SK-N-SH (cell line): Measurements from ENCODE around the gene PTPRD. TPM values are rescaled to one million over a fixed set of nuclear protein-coding genes. Genes with fewer than 3 reads are reported as not detected.

Experiments
- CTCF ChIA-PET: fragments of 300-600, 350-600 bp; formaldehyde crosslinking; extraction: SDS; loops from one replicate; lab custom pipeline; 2021; lab: Yijun Ruan, JAX
- POLR2A ChIA-PET: fragments of 350-600 bp; sonication (Branson Sonifier 250); formaldehyde crosslinking; extraction: SDS; loops from one replicate; lab custom pipeline; 2020; ENCODE audit warnings: antibody characterized with exemption, inconsistent platforms; lab: Yijun Ruan, JAX
- DNase-seq: peaks from one replicate; pipeline ENCODE4 v3.0.0; 2012
- H2AFZ ChIP-seq: fragments of 200-600 bp; sonication (generic); 2 replicates; pipeline ENCODE4 v1.8.1; 2016; ENCODE audit warnings: antibody characterized with exemption, mild to moderate bottlenecking, low read depth
- H3F3A ChIP-seq: fragments of 200-600 bp; sonication (generic); replicated peaks from 2 replicates; pipeline ENCODE3; 2016; ENCODE audit warnings: antibody characterized with exemption, mild to moderate bottlenecking; ENCODE audit not compliant: insufficient read depth
- H3K27ac ChIP-seq, 2 experiments: fragments of 200-500 bp in 1 of 2; fragments of 200-600 bp in 1 of 2; sonication (Bioruptor generic) in 1 of 2; sonication (generic), shearing (Covaris generic) in 1 of 2; 2 replicates each; pipeline versions ENCODE4 v1.5.1 to v1.6.1; 2014 to 2016; ENCODE audit warnings: low read depth in 2 of 2, inconsistent platforms in 1 of 2, low read length in 1 of 2, mild to moderate bottlenecking in 1 of 2, mixed read lengths in 1 of 2
- H3K27me3 ChIP-seq: fragments of 200-600 bp; sonication (generic), shearing (Covaris generic); 2 replicates; pipeline ENCODE4 v1.6.1; 2016; ENCODE audit warnings: mixed run types; ENCODE audit not compliant: insufficient read depth
- H3K36me3 ChIP-seq, 2 experiments: fragments of 200-500 bp in 1 of 2; fragments of 200-600 bp in 1 of 2; sonication (Bioruptor generic) in 1 of 2; sonication (generic) in 1 of 2; replicated peaks in 1 of 2; 2 replicates each; pipeline versions ENCODE3 to v1.5.1; 2014 to 2016; ENCODE audit warnings: low read length in 1 of 2, mild to moderate bottlenecking in 1 of 2; ENCODE audit not compliant: insufficient read depth in 2 of 2, control insufficient read depth in 1 of 2
- H3K4me1 ChIP-seq, 2 experiments: fragments of 200-500 bp in 1 of 2; fragments of 200-600 bp in 1 of 2; sonication (Bioruptor generic) in 1 of 2; sonication (generic), shearing (Covaris generic) in 1 of 2; 2 replicates each; pipeline versions ENCODE4 v1.5.1 to v1.6.1; 2014 to 2016; ENCODE audit warnings: low read depth in 1 of 2, low read length in 1 of 2, mixed run types in 1 of 2; ENCODE audit not compliant: insufficient read depth in 2 of 2, control insufficient read depth in 1 of 2
- H3K4me2 ChIP-seq: fragments of 200-600 bp; sonication (generic), shearing (Covaris generic); 2 replicates; pipeline ENCODE4 v1.6.1; 2017; ENCODE audit warnings: mixed run types
- H3K4me3 ChIP-seq, 2 experiments: fragments of 200-500 bp in 1 of 2; fragments of 200-600 bp in 1 of 2; sonication (Bioruptor generic) in 1 of 2; sonication (generic), shearing (Covaris generic) in 1 of 2; 2 replicates each; pipeline versions ENCODE4 v1.5.1 to v1.8.1; 2014 to 2016; ENCODE audit warnings: low read depth in 2 of 2, inconsistent platforms in 1 of 2, low read length in 1 of 2, mild to moderate bottlenecking in 1 of 2, mixed read lengths in 1 of 2, moderate library complexity in 1 of 2
- H3K79me2 ChIP-seq: fragments of 200-600 bp; sonication (generic); 2 replicates; pipeline ENCODE4 v1.8.1; 2017; ENCODE audit warnings: mild to moderate bottlenecking; ENCODE audit not compliant: insufficient read depth
- H3K9ac ChIP-seq: fragments of 200-600 bp; sonication (generic); 2 replicates; pipeline ENCODE4 v1.6.1; 2017; ENCODE audit warnings: mixed run types
- H3K9me2 ChIP-seq: fragments of 200-600 bp; sonication (generic); 2 replicates; pipeline ENCODE4 v1.6.1; 2017; ENCODE audit warnings: mixed run types
- H3K9me3 ChIP-seq: fragments of 200-600 bp; sonication (generic); 2 replicates; pipeline ENCODE4 v1.6.1; 2017; ENCODE audit warnings: mixed run types, mild to moderate bottlenecking, moderate library complexity
- H4K20me1 ChIP-seq: fragments of 200-600 bp; sonication (generic); 2 replicates; pipeline ENCODE4 v1.6.1; 2017; ENCODE audit warnings: mild to moderate bottlenecking, mixed run types; ENCODE audit not compliant: insufficient read depth
- ELF1 ChIP-seq: IDR thresholded peaks from 2 replicates; pipeline ENCODE4 v1.4.0; 2012
- EP300 ChIP-seq, 2 experiments: IDR thresholded peaks; 2 replicates each; pipeline versions ENCODE4 v1.4.0 to v1.6.1; 2012; ENCODE audit warnings: borderline replicate concordance in 1 of 2, low read depth in 1 of 2, low read length in 1 of 2
- FOXM1 ChIP-seq: IDR thresholded peaks from 2 replicates; pipeline ENCODE4 v1.4.0; 2012; ENCODE audit warnings: low read depth, mild to moderate bottlenecking
- GABPA ChIP-seq: IDR thresholded peaks from 2 replicates; pipeline ENCODE4 v1.4.0; 2012; ENCODE audit warnings: low read depth, mild to moderate bottlenecking
- GATA2 ChIP-seq: sonication (generic); formaldehyde crosslinking; IDR thresholded peaks from 2 replicates; pipeline ENCODE4 v1.5.0; 2020; ENCODE audit warnings: mild to moderate bottlenecking, missing genetic modification reagents
- JUND ChIP-seq: IDR thresholded peaks from 2 replicates; pipeline ENCODE4 v1.4.0; 2012
- MEF2A ChIP-seq: IDR thresholded peaks from 2 replicates; pipeline ENCODE4 v1.4.0; 2012; ENCODE audit warnings: low read depth, borderline replicate concordance
- NRF1 ChIP-seq: IDR thresholded peaks from 2 replicates; pipeline ENCODE4 v1.6.1; 2012; ENCODE audit warnings: low read depth, mild to moderate bottlenecking, low read length
- POLR2AphosphoS5 ChIP-seq: IDR thresholded peaks from 2 replicates; pipeline ENCODE4 v1.6.1; 2012; ENCODE audit warnings: low read depth, low read length
- REST ChIP-seq: IDR thresholded peaks from 2 replicates; pipeline ENCODE4 v1.6.1; 2012; ENCODE audit warnings: mild to moderate bottlenecking, low read depth, low read length, moderate library complexity
- RXRA ChIP-seq: IDR thresholded peaks from 2 replicates; pipeline ENCODE4 v1.4.0; 2012; ENCODE audit warnings: low read depth, mild to moderate bottlenecking, borderline replicate concordance
- SIN3A ChIP-seq: IDR thresholded peaks from 2 replicates; pipeline ENCODE4 v1.6.1; 2012; ENCODE audit warnings: low read depth, mild to moderate bottlenecking, low read length, moderate library complexity, borderline replicate concordance
- SMC3 ChIP-seq: IDR thresholded peaks from 2 replicates; pipeline ENCODE4 v1.6.1; 2012; ENCODE audit warnings: low read depth, low read length, improper control_type of control experiment
- TAF1 ChIP-seq: IDR thresholded peaks from 2 replicates; pipeline ENCODE4 v1.6.1; 2012; ENCODE audit warnings: low read depth, mild to moderate bottlenecking, low read length, moderate library complexity, borderline replicate concordance
- TCF12 ChIP-seq: IDR thresholded peaks from 2 replicates; pipeline ENCODE4 v1.4.0; 2012
- TEAD4 ChIP-seq: IDR thresholded peaks from 2 replicates; pipeline ENCODE4 v1.4.0; 2012; ENCODE audit warnings: mild to moderate bottlenecking, borderline replicate concordance; ENCODE audit not compliant: insufficient read depth
- USF2 ChIP-seq: fragments of 150-350 bp; IDR thresholded peaks from 2 replicates; pipeline ENCODE4 v1.6.1; 2017; ENCODE audit warnings: antibody characterized with exemption, low read length, low read depth, borderline replicate concordance
- YY1 ChIP-seq: IDR thresholded peaks from 2 replicates; pipeline ENCODE4 v1.4.0; 2012; ENCODE audit warnings: low read depth, mild to moderate bottlenecking
- WGBS: methylation state at CpG from one replicate; pipeline ENCODE4 v1.1.6; 2017; ENCODE audit warnings: low lambda C conversion rate; 5-methylcytosine and 5-hydroxymethylcytosine counted together
- polyA plus RNA-seq, 3 experiments: library from polyadenylated mRNA; depleted of rRNA; stranded (reverse); fragments of >200 nt; gene quantifications; 2 replicates each; pipeline ENCODE4 v1.2.3, GENCODE V29; 2012
- TF ChIP-seq, protein P1 (sequence below): IDR thresholded peaks from 2 replicates; pipeline ENCODE4 v1.4.0; 2012; ENCODE audit warnings: low read depth, borderline replicate concordance

Gene PTPRD
- polyA plus RNA-seq, 1 of the 3 experiments (the other 2 are of a cell fraction): 0.15 TPM

DNA sequence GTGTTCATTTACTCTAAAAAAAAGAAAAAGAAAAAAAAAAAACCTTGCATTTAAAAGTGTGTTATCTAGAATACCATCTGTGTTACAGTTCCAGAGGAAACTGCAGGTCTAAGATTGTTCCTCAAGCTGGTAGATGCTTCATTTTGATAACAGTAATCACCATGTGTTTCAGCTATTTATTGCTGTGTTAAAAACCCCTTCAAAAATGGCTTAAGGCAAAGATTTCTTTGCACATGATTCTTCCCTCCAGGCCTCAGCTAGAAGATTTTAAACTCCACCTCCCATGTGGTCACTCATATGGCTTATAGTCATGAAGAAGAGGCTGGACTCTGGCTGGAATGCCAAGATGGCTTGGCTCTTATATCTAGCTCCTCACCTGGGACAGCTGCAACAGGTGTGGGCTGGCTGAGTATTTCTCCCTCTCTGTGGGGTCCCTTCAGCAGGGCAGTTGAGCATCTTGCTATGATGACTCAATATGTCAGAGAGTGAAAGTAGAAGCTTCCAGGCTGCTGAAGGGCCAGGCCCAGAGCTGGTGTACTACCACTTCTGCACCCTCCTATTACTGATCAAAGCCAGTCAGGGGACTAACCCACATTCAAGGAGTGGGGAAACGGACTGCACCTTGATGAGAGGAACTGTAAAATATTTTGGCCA is 1892.8 kb downstream of the PTPRD start:
- Histone ChIP-seq H2AFZ (no peak overlapping the region), H3K9me2 (no peaks in the 10 kb centered on the region), H3K4me2 (no peak overlapping the region), H3K27me3 (no peaks in the 10 kb centered on the region), H3K4me3 (no peak overlapping the region), H4K20me1 (no peaks in the 10 kb centered on the region), H3K4me1 (peaks cover 0 to 4% of the 10 kb centered on the region in 2 experiments; a peak in 1 of 4 replicates), H3K9me3 (no peaks in the 10 kb centered on the region), H3K9ac (no peak overlapping the region), H3K27ac (no peak overlapping the region), H3F3A (no peaks in the 10 kb centered on the region), H3K79me2 (no peaks in the 10 kb centered on the region), H3K36me3 (no peaks in the 10 kb centered on the region)
- ChIA-PET POLR2A (no interaction called here), CTCF (interaction anchor here (1.3 to 1.7 kb wide), 2 partner anchors 11 to 20 kb away, joined by 4 read pairs; no protein-coding TSS in a partner anchor)
- TF ChIP-seq RXRA (no peak), GATA2 (0 out of 2 replicates have a peak, but pooled peaks have one; percentile 15)
- no peak for DNase-seq
- 20% methylated on average over 1 of the region's 1 CpG for WGBS

- H3K79me2 ChIP-seq: no peaks in the 10 kb centered on the region
- H4K20me1 ChIP-seq: no peaks in the 10 kb centered on the region
- WGBS: 32% methylated on average over 4 of the region's 4 CpGs
- no peaks in the 10 kb centered on the region for H3K9me2 ChIP-seq
- POLR2A ChIA-PET: no interaction called here
- no peaks in the 10 kb centered on the region for H3K27me3 ChIP-seq
- no peak for TF ChIP-seq JUND
- no peak for TF ChIP-seq TCF12
- TF ChIP-seq SIN3A: no peak
- TF ChIP-seq MEF2A: no peak
- TF ChIP-seq FOXM1: no peak
- no peak for TF ChIP-seq YY1
- no peak for TF ChIP-seq SMC3
- TF ChIP-seq NRF1: no peak
- TF ChIP-seq RXRA: no peak
- TF ChIP-seq TAF1: no peak
- no peak for TF ChIP-seq POLR2AphosphoS5
- no peak for TF ChIP-seq USF2
- TF ChIP-seq TEAD4: no peak
- TF ChIP-seq REST: no peak
- TF ChIP-seq EP300 (IDR thresholded peaks at IDR 0.05; ENCODE audit: borderline replicate concordance in 1 of 2, low read depth in 1 of 2, low read length in 1 of 2): no peak
- no peak for TF ChIP-seq GABPA
- TF ChIP-seq, protein P1, sequence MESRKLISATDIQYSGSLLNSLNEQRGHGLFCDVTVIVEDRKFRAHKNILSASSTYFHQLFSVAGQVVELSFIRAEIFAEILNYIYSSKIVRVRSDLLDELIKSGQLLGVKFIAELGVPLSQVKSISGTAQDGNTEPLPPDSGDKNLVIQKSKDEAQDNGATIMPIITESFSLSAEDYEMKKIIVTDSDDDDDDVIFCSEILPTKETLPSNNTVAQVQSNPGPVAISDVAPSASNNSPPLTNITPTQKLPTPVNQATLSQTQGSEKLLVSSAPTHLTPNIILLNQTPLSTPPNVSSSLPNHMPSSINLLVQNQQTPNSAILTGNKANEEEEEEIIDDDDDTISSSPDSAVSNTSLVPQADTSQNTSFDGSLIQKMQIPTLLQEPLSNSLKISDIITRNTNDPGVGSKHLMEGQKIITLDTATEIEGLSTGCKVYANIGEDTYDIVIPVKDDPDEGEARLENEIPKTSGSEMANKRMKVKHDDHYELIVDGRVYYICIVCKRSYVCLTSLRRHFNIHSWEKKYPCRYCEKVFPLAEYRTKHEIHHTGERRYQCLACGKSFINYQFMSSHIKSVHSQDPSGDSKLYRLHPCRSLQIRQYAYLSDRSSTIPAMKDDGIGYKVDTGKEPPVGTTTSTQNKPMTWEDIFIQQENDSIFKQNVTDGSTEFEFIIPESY: no peak
- no peak for TF ChIP-seq ELF1
- TF ChIP-seq, all 33 proteins: peak for 0
- H3K27ac ChIP-seq: no peak overlapping the region
- H3K4me1 ChIP-seq: peaks cover 0 to 2% of the 10 kb centered on the region in 2 experiments; a peak in 1 of 4 replicates
- H3K9ac ChIP-seq: no peak overlapping the region
- no peak overlapping the region for H3K4me3 ChIP-seq
- H3K4me2 ChIP-seq: no peak overlapping the region
- H2AFZ ChIP-seq: no peak overlapping the region
- H3F3A ChIP-seq: no peaks in the 10 kb centered on the region
- H3K9me3 ChIP-seq: no peaks in the 10 kb centered on the region
- DNase-seq: no peak
- H3K36me3 ChIP-seq: no peaks in the 10 kb centered on the region
- CTCF ChIA-PET: interaction anchor here (0.7 to 1.8 kb wide), 3 partner anchors 12 to 178 kb away, joined by 3 to 8 read pairs (median 3); no protein-coding TSS in a partner anchor
These were observed 1894.6 kb downstream of the PTPRD start for GRCh38 chr9:8718121-8718725.
